Measurements from ENCODE around the gene STIL.

Gene STIL

GRCh38 chr1:47338249-47339077 is 24.5 kb upstream of the STIL start:
- H3K36me3 ChIP-seq (ENCODE audit: control insufficient read depth in 1 of 2, insufficient read depth in 2 of 2, low read depth in 1 of 2, low read length in 2 of 2), result peaks cover 6 to 7% of the 10 kb centered on the region in 2 experiments
- no peaks in the 10 kb centered on the region for H3K9me3 ChIP-seq (ENCODE audit: control insufficient read depth, low read length)
- no peak overlapping the region for H2BK5ac ChIP-seq (ENCODE audit: low read depth, low read length, poor library complexity, severe bottlenecking)
- H3K4me1 ChIP-seq (ENCODE audit: control insufficient read depth, insufficient read depth, low read depth, low read length), result peaks cover 8% of the 10 kb centered on the region
- H3K23ac ChIP-seq (ENCODE audit: low read length in 2 of 2), result no peak overlapping the region
- H3K4me3 ChIP-seq (ENCODE audit: insufficient read depth in 1 of 2, low read depth in 1 of 2, low read length in 2 of 2), result no peak overlapping the region
- H3K79me1 ChIP-seq (replicated peaks; ENCODE audit: low read length, poor library complexity, severe bottlenecking), result peaks cover under 1% of the 10 kb centered on the region
- no peak overlapping the region for H4K8ac ChIP-seq (ENCODE audit: low read length)
- H3K14ac ChIP-seq (ENCODE audit: low read length in 2 of 2), result no peak overlapping the region
- no peak overlapping the region for H3K18ac ChIP-seq (ENCODE audit: low read depth in 1 of 2, low read length in 2 of 2)
- H2AFZ ChIP-seq (ENCODE audit: low read depth, low read length), result no peak overlapping the region
- H3K27ac ChIP-seq (ENCODE audit: low read length, poor library complexity, severe bottlenecking), result no peak overlapping the region
- peak overlapping the region; percentile 27 for H3K9ac ChIP-seq (ENCODE audit: low read length)
- H3K27me3 ChIP-seq (ENCODE audit: control insufficient read depth in 1 of 2, insufficient read depth in 1 of 2, low read length in 2 of 2), result no peaks in the 10 kb centered on the region
- H3K4me2 ChIP-seq (ENCODE audit: low read length, poor library complexity, severe bottlenecking), result no peak overlapping the region
- no peak overlapping the region for H4K91ac ChIP-seq (ENCODE audit: low read length)
- no peak overlapping the region for H2BK15ac ChIP-seq (ENCODE audit: low read depth, poor library complexity, severe bottlenecking)
- DNase-seq, result no peak
- H3K4ac ChIP-seq (ENCODE audit: low read depth in 1 of 2, low read length in 2 of 2), result no peak overlapping the region
- H2AK5ac ChIP-seq (ENCODE audit: low read length, severe bottlenecking), result no peak overlapping the region
- no peak overlapping the region for H2BK120ac ChIP-seq (ENCODE audit: low read depth, low read length)
- no peak overlapping the region for H2BK12ac ChIP-seq (ENCODE audit: low read length in 2 of 2)

- Histone ChIP-seq H2AK5ac (ENCODE audit: low read length, severe bottlenecking) (no peak overlapping the region), H3K79me1 (replicated peaks; ENCODE audit: low read length, poor library complexity, severe bottlenecking) (peaks cover under 1% of the 10 kb centered on the region), H3K9ac (ENCODE audit: low read length) (no peak overlapping the region), H2AFZ (ENCODE audit: low read depth, low read length) (no peak overlapping the region), H4K91ac (ENCODE audit: low read length) (no peak overlapping the region), H3K36me3 (ENCODE audit: control insufficient read depth in 1 of 2, insufficient read depth in 2 of 2, low read depth in 1 of 2, low read length in 2 of 2) (peaks cover 6 to 7% of the 10 kb centered on the region in 2 experiments), H3K27ac (ENCODE audit: low read length, poor library complexity, severe bottlenecking) (no peak overlapping the region), H3K23ac (ENCODE audit: low read length in 2 of 2) (no peak overlapping the region), H3K18ac (ENCODE audit: low read depth in 1 of 2, low read length in 2 of 2) (no peak overlapping the region), H2BK15ac (ENCODE audit: low read depth, poor library complexity, severe bottlenecking) (no peak overlapping the region), H3K4me3 (ENCODE audit: insufficient read depth in 1 of 2, low read depth in 1 of 2, low read length in 2 of 2) (no peak overlapping the region), H2BK12ac (ENCODE audit: low read length in 2 of 2) (no peak overlapping the region), H2BK5ac (ENCODE audit: low read depth, low read length, poor library complexity, severe bottlenecking) (no peak overlapping the region), H3K4ac (ENCODE audit: low read depth in 1 of 2, low read length in 2 of 2) (no peak overlapping the region), H4K8ac (ENCODE audit: low read length) (no peak overlapping the region), H3K4me1 (ENCODE audit: control insufficient read depth, insufficient read depth, low read depth, low read length) (peaks cover 11% of the 10 kb centered on the region), H3K27me3 (ENCODE audit: control insufficient read depth in 1 of 2, insufficient read depth in 1 of 2, low read length in 2 of 2) (no peaks in the 10 kb centered on the region), H3K14ac (ENCODE audit: low read length in 2 of 2) (no peak overlapping the region), H2BK120ac (ENCODE audit: low read depth, low read length) (no peak overlapping the region), H3K9me3 (ENCODE audit: control insufficient read depth, low read length) (no peaks in the 10 kb centered on the region), H3K4me2 (ENCODE audit: low read length, poor library complexity, severe bottlenecking) (no peak overlapping the region)
- no peak for DNase-seq
- WGBS, result 92% methylated on average over 6 of the region's 6 CpGs
These were observed 23.4 kb upstream of the STIL start for GRCh38 chr1:47337350-47337749.

- 56% methylated on average over 9 of the region's 9 CpGs for WGBS
- Histone ChIP-seq H3K79me1 (replicated peaks; ENCODE audit: low read length, poor library complexity, severe bottlenecking) (peaks cover 7% of the 10 kb centered on the region), H3K14ac (ENCODE audit: low read length in 2 of 2) (no peak overlapping the region), H2BK12ac (ENCODE audit: low read length in 2 of 2) (no peak overlapping the region), H2BK5ac (ENCODE audit: low read depth, low read length, poor library complexity, severe bottlenecking) (no peak overlapping the region), H2AK5ac (ENCODE audit: low read length, severe bottlenecking) (no peak overlapping the region), H4K91ac (ENCODE audit: low read length) (no peak overlapping the region), H2AFZ (ENCODE audit: low read depth, low read length) (peak overlapping the region; percentile 85), H3K4me3 (ENCODE audit: insufficient read depth in 1 of 2, low read depth in 1 of 2, low read length in 2 of 2) (peak overlapping the region; percentile 96 to 97), H3K36me3 (ENCODE audit: control insufficient read depth in 1 of 2, insufficient read depth in 2 of 2, low read depth in 1 of 2, low read length in 2 of 2) (peaks cover 4 to 6% of the 10 kb centered on the region in 2 experiments), H3K4me1 (ENCODE audit: control insufficient read depth, insufficient read depth, low read depth, low read length) (peaks cover 12% of the 10 kb centered on the region), H3K27ac (ENCODE audit: low read length, poor library complexity, severe bottlenecking) (peak overlapping the region; percentile 94), H4K8ac (ENCODE audit: low read length) (no peak overlapping the region), H2BK120ac (ENCODE audit: low read depth, low read length) (peak overlapping the region; percentile 42), H2BK15ac (ENCODE audit: low read depth, poor library complexity, severe bottlenecking) (no peak overlapping the region), H3K23ac (ENCODE audit: low read length in 2 of 2) (no peak overlapping the region), H3K9ac (ENCODE audit: low read length) (peak overlapping the region; percentile 99), H3K4ac (ENCODE audit: low read depth in 1 of 2, low read length in 2 of 2) (no peak overlapping the region), H3K27me3 (ENCODE audit: control insufficient read depth in 1 of 2, insufficient read depth in 1 of 2, low read length in 2 of 2) (no peaks in the 10 kb centered on the region), H3K4me2 (ENCODE audit: low read length, poor library complexity, severe bottlenecking) (peak overlapping the region; percentile 64), H3K9me3 (ENCODE audit: control insufficient read depth, low read length) (no peaks in the 10 kb centered on the region), H3K18ac (ENCODE audit: low read depth in 1 of 2, low read length in 2 of 2) (peak overlapping the region; percentile 79 to 89)
- DNase-seq, result no peak
These were observed 21.0 kb upstream of the STIL start for GRCh38 chr1:47334765-47335435.
